ENCODE results near the gene MAST3. TPM values are rescaled to one million over a fixed set of nuclear protein-coding genes. Genes with fewer than 3 reads are reported as not detected.

MAST3 gene
- total RNA-seq, 1 experiment from 2014 or later = 10.4 TPM

DNA sequence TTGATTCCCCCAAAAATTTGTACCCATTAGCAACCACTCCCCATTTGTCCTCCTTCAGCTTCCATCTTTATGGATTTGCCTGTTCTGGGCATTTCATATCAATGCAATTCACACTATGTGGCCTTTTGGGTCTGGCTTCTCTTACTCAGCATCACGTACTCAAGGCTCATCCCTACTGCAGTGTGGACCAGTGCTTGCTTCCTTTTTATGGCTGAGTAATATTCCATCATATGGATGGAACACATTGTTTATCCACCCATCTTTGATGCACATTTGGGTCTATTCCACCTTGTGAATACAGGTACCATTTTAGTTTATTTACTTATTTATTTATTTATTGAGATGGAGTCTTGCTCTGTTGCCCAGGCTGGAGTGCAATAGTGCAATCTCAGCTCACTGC lies 42.9 kb downstream of the MAST3 start:
- H3K36me3 Mint-ChIP-seq (ENCODE audit: insufficient read depth in 1 of 3, low read depth in 3 of 3) = peaks cover 17 to 56% (median 53%) of the 10 kb centered on the region in 3 experiments
- no peak overlapping the region for H2BK15ac ChIP-seq (ENCODE audit: low read depth, low read length)
- no peaks in the 10 kb centered on the region for H3K79me2 ChIP-seq (ENCODE audit: insufficient read depth, low read length)
- no peak overlapping the region for H4K8ac ChIP-seq (replicated peaks; ENCODE audit: insufficient read length, low read depth, low read length)
- H3K27me3 Mint-ChIP-seq (ENCODE audit: low read depth) = no peaks in the 10 kb centered on the region
- no peak overlapping the region for H3K56ac ChIP-seq (ENCODE audit: insufficient read length, low read depth, low read length)
- H3K23ac ChIP-seq (ENCODE audit: insufficient read length, low read depth, low read length) = no peak overlapping the region
- no peak overlapping the region for H3K4me3 Mint-ChIP-seq
- H3K9me3 ChIP-seq (ENCODE audit: control insufficient read depth, low read depth, low read length) = no peaks in the 10 kb centered on the region
- H4K5ac ChIP-seq (ENCODE audit: insufficient read length, low read depth, low read length) = no peak overlapping the region
- no peaks in the 10 kb centered on the region for H3K27me3 ChIP-seq (ENCODE audit: insufficient read depth, low read length)
- TF ChIP-seq CTCF (conservative IDR thresholded peaks at IDR 0.05) = no peak
- H3K14ac ChIP-seq (ENCODE audit: insufficient read depth, low read length) = no peak overlapping the region
- no peak overlapping the region for H2BK12ac ChIP-seq (ENCODE audit: insufficient read length, low read depth, low read length)
- H3K79me1 ChIP-seq (ENCODE audit: insufficient read depth, low read depth, low read length, poor library complexity, severe bottlenecking) = no peaks in the 10 kb centered on the region
- H2BK5ac ChIP-seq (ENCODE audit: insufficient read length, low read length) = no peak overlapping the region
- no peak overlapping the region for H3K18ac ChIP-seq (ENCODE audit: insufficient read length, low read depth, low read length)
- no CpG with 5 or more reads among the region's 1 CpG for WGBS (ENCODE audit: extremely low coverage, insufficient read length, low lambda C conversion rate)
- H2BK120ac ChIP-seq (ENCODE audit: low read depth, low read length, poor library complexity, severe bottlenecking) = no peak overlapping the region
- no peak overlapping the region for H3K4ac ChIP-seq (ENCODE audit: low read depth, low read length)
- H3K27ac Mint-ChIP-seq = no peak overlapping the region
- H4K20me1 ChIP-seq (ENCODE audit: control insufficient read depth, insufficient read depth, insufficient read length) = no peaks in the 10 kb centered on the region
- no peak overlapping the region for H2AK5ac ChIP-seq (ENCODE audit: insufficient read length, low read length)
- H3K9ac ChIP-seq (ENCODE audit: extremely low read depth, insufficient read length, low read length) = no peak overlapping the region
- peaks cover 0 to 4% of the 10 kb centered on the region in 2 experiments; a peak in 1 of 5 replicates for H3K9me3 Mint-ChIP-seq
- H3T11ph ChIP-seq (ENCODE audit: low read length) = no peak overlapping the region
- H3K4me2 ChIP-seq (ENCODE audit: insufficient read depth, insufficient read length, low read length) = no peak overlapping the region
- DNase-seq = no peak
- H3K27ac ChIP-seq (ENCODE audit: insufficient read length, low read depth, low read length) = no peak overlapping the region
- no peaks in the 10 kb centered on the region for H3K4me1 ChIP-seq (ENCODE audit: insufficient read depth, low read length)
- H3K23me2 ChIP-seq (ENCODE audit: insufficient read length, low read depth, low read length, poor library complexity, severe bottlenecking) = no peaks in the 10 kb centered on the region
- no peaks in the 10 kb centered on the region for H3K4me1 Mint-ChIP-seq
- H4K91ac ChIP-seq (ENCODE audit: insufficient read length, low read depth, low read length) = no peak overlapping the region
- H2AFZ ChIP-seq (ENCODE audit: low read length) = no peak overlapping the region
- no peak overlapping the region for H2BK20ac ChIP-seq (ENCODE audit: low read depth, low read length, poor library complexity, severe bottlenecking)

Data from H9 (cell line).